ENCODE results near the gene PEMT. TPM values are rescaled to one million over a fixed set of nuclear protein-coding genes. Genes with fewer than 3 reads are reported as not detected.

Gene PEMT
- total and polyA plus RNA-seq, 2 of the 8 experiments (the other 6 are each of a cell fraction or from before 2014, with no cell fraction given), result 42.0 to 118 TPM

GRCh38 chr17:17526369-17526768, 65.1 kb downstream of the PEMT start (continued):
- TF ChIP-seq, protein P1, sequence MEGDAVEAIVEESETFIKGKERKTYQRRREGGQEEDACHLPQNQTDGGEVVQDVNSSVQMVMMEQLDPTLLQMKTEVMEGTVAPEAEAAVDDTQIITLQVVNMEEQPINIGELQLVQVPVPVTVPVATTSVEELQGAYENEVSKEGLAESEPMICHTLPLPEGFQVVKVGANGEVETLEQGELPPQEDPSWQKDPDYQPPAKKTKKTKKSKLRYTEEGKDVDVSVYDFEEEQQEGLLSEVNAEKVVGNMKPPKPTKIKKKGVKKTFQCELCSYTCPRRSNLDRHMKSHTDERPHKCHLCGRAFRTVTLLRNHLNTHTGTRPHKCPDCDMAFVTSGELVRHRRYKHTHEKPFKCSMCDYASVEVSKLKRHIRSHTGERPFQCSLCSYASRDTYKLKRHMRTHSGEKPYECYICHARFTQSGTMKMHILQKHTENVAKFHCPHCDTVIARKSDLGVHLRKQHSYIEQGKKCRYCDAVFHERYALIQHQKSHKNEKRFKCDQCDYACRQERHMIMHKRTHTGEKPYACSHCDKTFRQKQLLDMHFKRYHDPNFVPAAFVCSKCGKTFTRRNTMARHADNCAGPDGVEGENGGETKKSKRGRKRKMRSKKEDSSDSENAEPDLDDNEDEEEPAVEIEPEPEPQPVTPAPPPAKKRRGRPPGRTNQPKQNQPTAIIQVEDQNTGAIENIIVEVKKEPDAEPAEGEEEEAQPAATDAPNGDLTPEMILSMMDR (IDR thresholded peaks at IDR 0.05; ENCODE audit: control extremely low read depth in 1 of 3, insufficient read depth in 1 of 3, low read depth in 1 of 3, low read length in 3 of 3), result no peak
- no peak for TF ChIP-seq ZNF274 (IDR thresholded peaks at IDR 0.05; ENCODE audit: borderline replicate concordance, extremely low read depth, low read length)
- no peak for TF ChIP-seq NANOG (IDR thresholded peaks at IDR 0.05; ENCODE audit: insufficient read depth, low read depth, low read length, poor library complexity, severe bottlenecking)
- no peak for TF ChIP-seq CHD7 (IDR thresholded peaks at IDR 0.05; ENCODE audit: insufficient replicate concordance, low read length)
- TF ChIP-seq ASH2L (IDR thresholded peaks at IDR 0.05; ENCODE audit: low read length), result no peak
- no peak for TF ChIP-seq TAF7 (optimal IDR thresholded peaks at IDR 0.05; ENCODE audit: borderline replicate concordance, low read depth, low read length)
- TF ChIP-seq CBX8 (IDR thresholded peaks at IDR 0.05; ENCODE audit: borderline replicate concordance, low read depth, low read length), result no peak
- no peak for TF ChIP-seq POU5F1 (IDR thresholded peaks at IDR 0.05; ENCODE audit: low read depth, low read length)

Data from H1 (cell line).